Measurements from ENCODE around the gene GINS3.
"Not testable (repeated sequence)": the region's sequence is repeated elsewhere in the genome, so short reads cannot be mapped to it uniquely, and the experiment has no call there.

The GINS3 gene

GRCh38 chr16:58393138-58393504, 850 bp downstream of the GINS3 start:
- DNase-seq: no peak

GRCh38 chr16:58396897-58397296, 4.6 kb downstream of the GINS3 start:
- not testable (repeated sequence) for DNase-seq

GRCh38 chr16:58399718-58400633, 7.7 kb downstream of the GINS3 start:
- DNase-seq: no peak

GRCh38 chr16:58401305-58401704, 9.0 kb downstream of the GINS3 start:
- DNase-seq: not testable (repeated sequence)

GRCh38 chr16:58402796-58403195, 10.5 kb downstream of the GINS3 start:
- no peak for DNase-seq

- no peak for DNase-seq
Measured at GRCh38 chr16:58409316-58409973, 17.2 kb downstream of the GINS3 start.

- DNase-seq: no peak
Measured at GRCh38 chr16:58411336-58411735, 19.1 kb downstream of the GINS3 start.

GRCh38 chr16:58411736-58412614, 19.7 kb downstream of the GINS3 start:
- no peak for DNase-seq

- DNase-seq: not testable (repeated sequence)
Measured at GRCh38 chr16:58412615-58412970, 20.3 kb downstream of the GINS3 start.

- no peak for DNase-seq
Measured at GRCh38 chr16:58413359-58413758, 21.1 kb downstream of the GINS3 start.

GRCh38 chr16:58415003-58415402, 22.7 kb downstream of the GINS3 start:
- DNase-seq: no peak

GRCh38 chr16:58415961-58416360, 23.7 kb downstream of the GINS3 start:
- DNase-seq: not testable (repeated sequence)

GRCh38 chr16:58417035-58417434, 24.8 kb downstream of the GINS3 start:
- no peak for DNase-seq

- no peak for DNase-seq
Measured at GRCh38 chr16:58417600-58417999, 25.3 kb downstream of the GINS3 start.

GRCh38 chr16:58418026-58418425, 25.8 kb downstream of the GINS3 start:
- DNase-seq: no peak

- DNase-seq: no peak
Measured at GRCh38 chr16:58418601-58419000, 26.3 kb downstream of the GINS3 start.

GRCh38 chr16:58419241-58419990, 27.1 kb downstream of the GINS3 start:
- no peak for DNase-seq

GRCh38 chr16:58421059-58421458, 28.8 kb downstream of the GINS3 start:
- no peak for DNase-seq

- DNase-seq: no peak
Measured at GRCh38 chr16:58421529-58421928, 29.3 kb downstream of the GINS3 start.

- DNase-seq: no peak
Measured at GRCh38 chr16:58422809-58423208, 30.5 kb downstream of the GINS3 start.

- no peak for DNase-seq
Measured at GRCh38 chr16:58425245-58425644, 33.0 kb downstream of the GINS3 start.

- DNase-seq: no peak
Measured at GRCh38 chr16:58425756-58426494, 33.7 kb downstream of the GINS3 start.

Data from activated naive CD4-positive, alpha-beta T cell treated with anti-CD3 and anti-CD28 coated beads, Interleukin-2, amount 50 U/mL, for 16 hours (primary cell).